GM21447 (cell line): ENCODE data around the gene MINK1.

Experiments used
- ATAC-seq: cut with Tn5 transposase; IDR thresholded peaks from one replicate; pipeline ENCODE4 v1.9.1; 2021; ENCODE audit not compliant: unreplicated experiment

Gene MINK1

DNA sequence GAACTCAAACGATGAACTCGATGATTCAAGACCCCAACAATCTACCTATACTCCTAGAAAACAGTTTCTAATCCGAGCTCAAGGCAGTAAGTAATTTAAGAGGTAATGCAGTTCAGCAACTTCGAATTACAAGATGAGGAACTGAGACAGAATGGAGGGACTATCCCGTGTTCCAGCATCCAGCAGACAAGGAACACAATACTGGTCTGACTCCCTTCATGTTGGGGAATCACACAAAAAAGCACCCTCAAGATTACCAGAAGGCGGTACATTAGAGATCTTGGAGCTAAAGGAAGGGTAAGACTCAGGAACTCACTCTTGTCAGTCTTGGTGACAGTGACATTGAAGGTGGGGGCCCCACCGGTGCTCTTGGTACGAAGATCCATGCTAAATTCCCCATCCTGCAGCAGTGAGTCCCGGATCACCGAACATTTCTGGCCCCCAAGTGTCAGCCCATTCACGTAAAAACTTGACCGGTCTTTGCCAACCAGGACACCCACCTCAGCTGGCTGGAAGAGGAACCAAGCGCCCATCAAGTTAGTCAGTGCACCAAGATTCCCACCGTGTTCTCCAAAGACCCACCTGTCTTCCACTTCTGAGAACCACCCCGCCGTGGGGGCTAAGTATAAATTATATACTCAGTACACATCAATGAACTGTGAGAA lies 113.3 kb downstream of the MINK1 start:
- no peak for ATAC-seq

DNA sequence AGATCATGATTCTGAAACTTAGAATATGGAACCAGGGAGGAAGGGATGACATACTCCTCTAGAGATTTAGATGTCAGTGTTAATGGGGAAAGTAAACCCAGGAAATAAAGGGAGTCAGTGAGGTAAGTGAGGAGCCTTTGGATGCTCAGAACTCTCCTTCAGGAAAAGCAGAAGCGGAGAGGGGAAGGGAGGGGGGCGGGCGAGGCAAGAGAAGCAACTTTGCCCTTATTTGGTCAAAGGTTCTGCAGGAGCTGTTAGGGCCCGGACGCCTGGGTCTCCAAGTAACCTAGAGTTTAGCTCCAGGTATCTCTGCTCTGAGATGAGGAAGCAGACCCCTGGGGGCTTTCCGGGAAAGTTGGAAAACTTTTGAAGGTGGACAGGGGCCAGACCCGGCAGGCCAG lies 113.9 kb downstream of the MINK1 start:
- ATAC-seq = no peak
